Fibroblast of villous mesenchyme (primary cell): ENCODE measurements around the gene TEDC2. TPM values are rescaled to one million over a fixed set of nuclear protein-coding genes. Genes with fewer than 3 reads are reported as not detected.

ENCODE experiments used
- DNase-seq: peaks from one replicate; pipeline ENCODE4 v3.0.0-alpha.2; 2010; ENCODE audit warnings: low read depth
- H3K4me3 ChIP-seq: 2 replicates; pipeline ENCODE4 v1.5.1; 2011; ENCODE audit warnings: low read depth, mild to moderate bottlenecking, low read length
- CTCF ChIP-seq: IDR thresholded peaks from 2 replicates; pipeline ENCODE4 v1.5.1; 2012; ENCODE audit warnings: low read depth, mild to moderate bottlenecking, low read length; ENCODE audit not compliant: insufficient read depth
- total RNA-seq: library from RNA; depleted of rRNA; stranded (reverse); fragments of >200 nt; gene quantifications from 2 replicates; pipeline ENCODE4 v1.2.3, GENCODE V29; 2012

TEDC2 gene
- total RNA-seq, 1 donor: 6.9 TPM

DNA sequence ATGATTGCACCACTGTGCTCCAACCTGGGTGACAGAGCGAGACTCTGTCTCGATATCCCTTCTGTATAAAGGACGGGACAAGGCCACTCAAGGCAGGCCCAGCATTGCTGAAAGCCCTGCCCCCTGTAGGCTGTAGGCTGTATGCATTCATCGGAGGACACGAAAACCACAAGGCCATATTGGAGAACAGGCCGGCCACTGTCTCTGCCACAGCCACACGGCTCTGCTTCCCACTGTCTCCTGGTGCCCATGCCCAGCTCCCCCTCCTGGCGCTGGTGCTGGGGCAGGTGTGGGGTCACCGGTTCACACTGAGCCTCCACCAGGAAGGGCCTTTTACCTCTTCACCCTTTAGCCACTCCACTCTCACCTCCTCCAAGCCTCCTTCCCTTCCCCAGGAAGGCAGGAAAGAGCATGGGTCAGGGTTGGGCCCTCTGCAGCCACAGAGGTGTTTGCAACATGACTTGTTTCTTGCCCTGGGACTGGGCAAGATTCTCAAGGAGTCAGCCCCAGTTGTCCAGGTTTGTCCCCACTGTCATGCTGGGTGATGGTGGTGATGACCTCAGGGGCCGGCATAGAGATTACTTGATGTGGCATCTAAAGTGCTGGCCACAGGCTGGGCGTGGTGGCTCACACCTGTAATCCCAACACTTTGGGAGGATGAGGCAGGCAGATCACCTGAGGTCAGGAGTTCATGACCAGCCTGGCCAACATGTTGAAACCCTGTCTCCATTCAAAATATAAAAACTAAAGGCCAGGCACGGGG is 5.9 kb downstream of the TEDC2 start:
- peak; percentile 26 for TF ChIP-seq CTCF
- DNase-seq: no peak
- H3K4me3 ChIP-seq: no peak overlapping the region

DNA sequence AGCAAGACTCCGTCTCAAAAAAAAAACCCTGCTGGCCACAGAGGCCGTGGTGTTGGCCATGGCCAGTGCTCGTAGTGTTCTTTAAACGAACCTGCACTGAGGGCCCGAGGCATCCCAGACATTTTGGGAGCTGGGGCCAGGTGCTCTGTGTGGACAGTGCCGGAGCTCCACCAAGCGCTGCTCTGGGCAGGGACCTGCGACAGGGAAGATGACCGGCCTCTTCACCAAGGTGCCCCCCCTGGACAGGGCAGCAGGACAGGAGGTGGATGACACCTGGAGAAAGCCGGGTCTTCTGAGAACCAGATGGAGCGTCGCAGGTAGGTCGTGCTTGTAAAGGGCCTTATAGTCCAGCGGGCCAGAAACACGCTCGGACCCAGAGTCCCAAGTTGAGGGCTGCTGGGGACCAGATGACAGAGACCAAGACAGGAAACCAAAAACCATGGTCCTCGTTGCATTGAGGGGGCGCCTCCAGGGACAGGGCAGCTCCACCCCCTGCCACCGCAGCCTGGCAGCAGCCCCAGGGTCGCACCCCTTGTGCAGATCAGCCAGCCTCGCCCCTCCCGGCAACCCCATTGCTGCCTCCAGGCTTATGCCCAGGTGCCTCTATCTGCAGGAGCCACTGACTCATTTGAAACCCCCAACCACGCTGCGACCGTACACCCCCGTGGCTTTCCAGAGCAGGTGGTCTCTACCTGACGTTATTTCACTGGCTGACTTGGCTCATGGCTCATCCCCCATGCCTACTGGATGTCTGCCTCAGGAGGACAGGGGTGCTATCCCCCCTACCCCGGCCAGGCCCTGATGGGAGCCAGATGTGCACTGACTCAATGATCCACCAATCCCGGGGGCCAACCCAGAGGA is 7.0 kb downstream of the TEDC2 start:
- no peak for TF ChIP-seq CTCF
- H3K4me3 ChIP-seq: peak overlapping the region; percentile 57
- no peak for DNase-seq

- TF ChIP-seq CTCF: no peak
- DNase-seq: peak; percentile 70
- H3K4me3 ChIP-seq: peak overlapping the region; percentile 57
Observed at GRCh38 chr16:2467528-2468232, 7.8 kb downstream of the TEDC2 start.

- TF ChIP-seq CTCF: no peak
- peak overlapping the region; percentile 57 for H3K4me3 ChIP-seq
- DNase-seq: peak; percentile 19
Observed at GRCh38 chr16:2468233-2468724, 8.4 kb downstream of the TEDC2 start.

GRCh38 chr16:2468725-2469398 is 9.0 kb downstream of the TEDC2 start:
- H3K4me3 ChIP-seq: peak overlapping the region; percentile 57
- no peak for TF ChIP-seq CTCF
- no peak for DNase-seq
